GM19099 (cell line): Measurements from ENCODE around the gene VAC14.

Experiments
- POLR2A ChIP-seq: IDR thresholded peaks from 3 replicates; pipeline ENCODE4 v1.6.1; 2011; ENCODE audit warnings: low read depth; ENCODE audit not compliant: insufficient read length; ENCODE audit errors: extremely low read depth

The VAC14 gene

GRCh38 chr16:70670175-70670574 is 130.8 kb downstream of the VAC14 start:
- TF ChIP-seq POLR2A: no peak

GRCh38 chr16:70665806-70666735 is 134.9 kb downstream of the VAC14 start:
- no peak for TF ChIP-seq POLR2A

GRCh38 chr16:70665113-70665694 is 135.8 kb downstream of the VAC14 start:
- no peak for TF ChIP-seq POLR2A

DNA sequence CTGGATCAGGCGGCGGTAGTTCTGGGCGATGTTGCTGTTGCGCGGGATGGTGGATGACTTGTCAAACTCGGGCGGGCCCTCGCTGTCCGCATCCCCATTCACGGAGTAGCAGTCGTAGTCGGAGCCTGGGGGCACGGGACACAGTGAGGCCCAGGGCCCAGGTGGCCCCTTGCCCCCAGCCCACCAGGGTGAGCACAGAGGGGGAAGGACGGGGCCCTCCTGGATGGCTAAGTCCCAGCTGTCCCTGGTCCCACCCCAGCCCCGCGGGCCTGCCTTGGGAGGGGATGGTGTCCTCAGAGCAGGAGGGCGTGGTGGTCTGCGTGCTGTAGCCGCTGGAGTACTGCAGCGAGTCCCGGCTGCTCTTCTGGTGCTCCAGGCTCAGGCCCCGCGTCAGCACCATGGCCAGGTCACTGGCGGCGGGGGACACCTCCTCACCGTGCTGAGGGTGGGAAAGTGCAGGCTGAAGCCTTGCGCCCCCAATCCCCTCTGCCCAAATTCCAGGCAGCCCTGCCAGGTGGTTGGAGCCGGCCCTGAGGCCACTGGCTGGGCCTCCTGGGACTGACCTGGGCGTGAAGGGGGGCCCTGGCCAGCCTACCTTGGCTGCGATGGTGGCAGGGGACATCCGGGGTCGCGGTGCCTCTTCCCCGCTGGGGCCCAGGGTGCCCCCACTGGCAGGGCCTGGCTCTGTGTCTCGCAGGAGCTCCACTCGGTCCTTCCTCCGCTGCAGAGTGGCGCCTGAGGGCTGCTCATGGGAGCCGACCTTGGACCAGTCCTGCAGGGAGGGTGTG is 136.4 kb downstream of the VAC14 start:
- no peak for TF ChIP-seq POLR2A

DNA sequence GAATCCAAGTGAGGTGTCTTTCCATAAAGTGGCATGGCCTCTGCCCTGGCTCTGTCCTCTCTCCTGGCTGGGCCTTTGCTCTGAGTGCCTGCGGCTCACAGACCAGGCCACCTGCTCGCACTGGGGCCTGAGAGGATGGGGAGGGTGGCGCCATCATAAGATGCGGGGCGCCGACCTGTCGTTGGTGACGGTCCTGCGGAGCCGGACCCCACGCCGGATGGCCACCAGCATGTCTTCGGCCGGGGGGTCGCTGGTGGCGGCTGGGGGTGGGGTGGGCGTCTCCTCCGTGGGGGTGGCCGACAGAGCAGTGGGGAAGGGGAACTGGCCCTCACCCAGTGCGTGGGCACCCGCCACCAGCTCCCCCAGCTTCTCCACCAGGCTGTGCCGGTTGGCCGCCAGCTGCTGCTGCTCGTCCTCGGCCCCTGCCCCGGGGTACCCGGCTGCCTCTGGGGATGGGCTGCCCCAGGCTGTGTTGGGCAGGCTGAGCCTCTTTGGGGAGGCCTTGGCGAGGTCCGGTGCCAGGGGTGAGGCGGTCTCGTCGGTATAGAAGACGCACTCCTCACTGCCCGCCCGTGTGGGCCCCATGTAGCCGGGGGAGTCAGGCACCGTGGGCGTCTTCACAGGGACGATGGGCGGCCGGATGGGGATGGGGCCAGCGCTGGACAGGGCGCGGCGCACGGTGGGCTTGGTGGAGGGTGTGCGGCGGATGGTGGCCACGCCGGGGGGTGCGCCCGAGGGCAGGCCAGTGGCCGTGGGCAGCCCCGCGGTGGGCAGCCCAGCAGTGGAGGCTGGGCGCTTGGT is 137.2 kb downstream of the VAC14 start:
- no peak for TF ChIP-seq POLR2A

- TF ChIP-seq POLR2A: no peak
These were observed 137.9 kb downstream of the VAC14 start for GRCh38 chr16:70662991-70663523.

GRCh38 chr16:70661918-70662641 is 138.9 kb downstream of the VAC14 start:
- no peak for TF ChIP-seq POLR2A

DNA sequence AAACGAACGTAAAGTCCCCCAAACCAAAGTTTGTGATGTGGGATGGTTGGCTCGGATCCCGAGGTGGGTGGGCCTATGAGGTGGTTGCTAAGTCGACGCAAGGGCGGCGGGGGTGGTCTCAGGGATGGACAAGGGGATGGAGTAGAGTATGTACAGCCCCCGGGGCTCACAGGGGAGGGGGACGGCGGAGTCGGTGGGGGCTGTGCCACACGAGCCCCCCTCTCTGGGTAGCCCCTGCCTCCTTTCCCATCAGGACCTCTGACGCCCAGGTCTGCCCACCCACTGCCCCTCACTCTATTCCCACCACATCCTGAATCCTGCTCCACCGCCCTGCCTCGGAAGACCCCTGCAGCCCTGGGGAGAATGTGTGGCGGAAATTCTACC is 139.4 kb downstream of the VAC14 start:
- TF ChIP-seq POLR2A: no peak

DNA sequence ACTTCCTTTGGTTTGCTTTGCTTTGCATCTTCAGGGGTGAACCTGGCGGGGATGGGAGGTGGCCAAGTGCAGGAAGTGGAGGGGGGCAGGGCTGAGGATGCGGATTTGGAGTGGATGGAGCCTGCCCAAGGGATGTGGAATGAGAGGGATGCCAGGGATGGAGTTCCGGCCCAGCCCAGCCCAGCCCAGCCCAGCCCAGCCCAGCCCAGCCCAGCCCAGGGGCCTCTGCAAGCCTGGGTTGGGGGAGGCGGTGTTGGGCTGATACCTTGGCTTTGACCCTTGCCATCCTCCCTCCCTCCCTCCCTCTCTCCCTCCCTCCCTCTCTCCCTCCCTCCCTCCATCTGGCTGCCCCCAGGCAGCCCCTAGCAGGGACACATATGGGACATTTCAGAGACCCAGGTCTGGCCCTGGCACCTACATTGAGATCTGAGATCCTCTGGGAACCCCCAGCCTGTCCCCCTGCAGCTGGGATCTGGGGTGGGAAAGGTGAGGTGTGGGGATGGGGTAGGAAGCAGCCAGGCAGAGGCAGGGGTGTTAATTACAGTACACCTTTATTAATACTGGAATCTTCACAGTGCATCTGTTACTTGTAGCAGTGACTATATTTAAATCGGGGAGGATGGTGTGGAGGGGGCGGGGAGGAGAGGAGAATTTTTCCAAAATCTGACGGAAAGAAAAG is 140.1 kb downstream of the VAC14 start:
- no peak for TF ChIP-seq POLR2A

- TF ChIP-seq POLR2A: no peak
These were observed 140.8 kb downstream of the VAC14 start for GRCh38 chr16:70659953-70660671.

DNA sequence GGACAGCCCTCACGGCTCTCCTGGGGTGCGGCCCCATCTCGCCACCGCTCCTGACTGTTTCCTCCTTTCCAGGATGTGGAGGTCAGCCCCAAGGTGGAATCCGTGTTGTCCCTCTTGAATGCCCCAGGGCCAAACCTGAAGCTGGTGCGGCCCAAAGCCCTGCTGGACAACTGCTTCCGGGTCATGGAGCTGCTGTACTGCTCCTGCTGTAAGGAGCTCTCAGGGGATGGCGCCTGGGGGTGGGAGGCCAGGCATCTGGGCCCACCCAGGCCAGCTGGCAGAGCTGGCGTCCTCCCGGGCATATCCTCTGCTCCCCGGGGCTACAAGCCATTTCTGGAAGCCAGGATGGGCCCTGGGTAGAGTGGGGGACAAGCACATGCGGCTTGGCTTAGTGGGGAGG is 141.4 kb downstream of the VAC14 start:
- no peak for TF ChIP-seq POLR2A

DNA sequence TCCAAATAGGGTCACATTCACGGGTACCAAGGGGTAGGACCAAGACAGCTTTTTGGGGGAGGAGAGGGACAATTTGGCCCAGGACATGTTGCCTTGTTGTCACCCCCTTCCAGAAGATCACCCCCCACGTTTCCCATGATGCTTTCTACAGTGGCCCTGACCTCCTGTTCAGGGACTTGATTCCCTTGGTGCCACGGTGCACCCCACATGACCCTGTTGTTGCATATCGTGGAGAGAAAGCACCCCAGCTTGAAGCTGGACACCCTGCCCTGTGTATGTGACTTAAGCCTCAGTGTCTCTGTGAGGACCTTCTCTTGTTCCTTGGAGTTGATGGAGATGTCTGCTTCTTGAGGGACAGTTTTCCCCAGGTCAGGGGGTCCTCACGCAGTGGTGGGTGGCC is 142.0 kb downstream of the VAC14 start:
- no peak for TF ChIP-seq POLR2A

DNA sequence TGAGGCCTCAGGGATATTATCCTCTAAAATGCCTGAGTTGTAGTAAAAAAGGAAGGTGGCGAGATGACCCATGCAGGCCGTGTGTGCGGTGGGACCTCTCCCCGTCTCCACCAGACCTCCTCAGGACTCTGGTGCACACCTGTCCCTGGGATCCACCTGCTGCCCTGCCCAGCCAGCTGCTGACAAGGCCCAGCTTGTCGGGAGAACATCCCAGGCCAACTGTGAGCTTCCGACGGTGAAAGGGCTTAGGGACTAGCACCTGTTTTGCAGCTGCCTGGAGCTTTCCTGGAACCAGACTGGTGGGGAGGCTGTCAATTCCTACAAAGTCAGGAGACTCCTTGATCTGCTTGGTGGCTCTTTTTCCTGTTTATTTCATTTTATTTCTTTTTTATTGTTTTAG is 143.0 kb downstream of the VAC14 start:
- no peak for TF ChIP-seq POLR2A
